Left lung (tissue), 10 donors: ENCODE data around the gene NELFE. TPM values are rescaled to one million over a fixed set of nuclear protein-coding genes. Genes with fewer than 3 reads are reported as not detected.

Source experiments
- ATAC-seq: fragments of 200-7000 bp; cut with Tn5 transposase; one replicate; pipeline ENCODE4 v1.9.1; 2020; ENCODE audit warnings: moderate library complexity
- DNase-seq, 4 donors: peaks; one replicate each; pipeline ENCODE4 v3.0.0-alpha.2; 2013 to 2020
- H3K27ac ChIP-seq, 2 donors: fragments of 200-600 bp; sonication (generic) in 1 of 2; one replicate each; pipeline versions ENCODE4 v1.5.0 to v1.8.0; 2020 to 2021
- H3K27me3 ChIP-seq, 2 donors: fragments of 200-600 bp; sonication (generic) in 1 of 2; one replicate each; pipeline versions ENCODE4 v1.5.0 to v1.8.0; 2020 to 2021
- H3K36me3 ChIP-seq, 2 donors: fragments of 200-600 bp; sonication (generic) in 1 of 2; one replicate each; pipeline versions ENCODE4 v1.5.0 to v1.8.0; 2020 to 2021
- H3K4me1 ChIP-seq, 2 donors: fragments of 200-600 bp; one replicate each; pipeline ENCODE4 v1.8.0; 2021
- H3K4me3 ChIP-seq, 2 donors: fragments of 200-600 bp; sonication (generic) in 1 of 2; one replicate each; pipeline versions ENCODE4 v1.5.0 to v1.8.0; 2020 to 2021; ENCODE audit warnings: mild to moderate bottlenecking in 1 of 2
- H3K9me3 ChIP-seq, 2 donors: fragments of 200-600 bp; sonication (generic) in 1 of 2; one replicate each; pipeline versions ENCODE4 v1.5.0 to v1.8.0; 2020 to 2021
- CTCF ChIP-seq, 2 donors: fragments of 200-600 bp; sonication (generic) in 1 of 2; IDR thresholded peaks; one replicate each; pipeline versions ENCODE4 v1.5.0 to v1.8.0; 2021; ENCODE audit warnings: antibody characterized with exemption in 2 of 2
- intact Hi-C, 2 donors: fragments of 100-400 bp; cut with DNase I; formaldehyde crosslinking; loops; one replicate each; pipeline versions ENCODE4 v1.11.2 to v1.14.2; 2022
- polyA plus RNA-seq, 6 donors: library from polyadenylated mRNA; unstranded; fragments of 120-200 nt; gene quantifications; one replicate each; pipeline ENCODE4 v1.2.1, GENCODE V29; 2013; ENCODE audit not compliant: insufficient read length in 6 of 6
- total RNA-seq, 2 donors: library from RNA; stranded (reverse); fragmentation: NEBNext Ultra II Directional; extraction: Animal tissue kit (Norgen Biotek cat#: 25700); gene quantifications; one replicate each; pipeline ENCODE4 v1.2.1, GENCODE V29; 2021
- donor health status: DM: no; HTN: yes; CAD: no.
- donor health status: DM: no; HTN: no; CAD: no.

NELFE gene
- total and polyA plus RNA-seq, 8 donors: 42.9 to 93.0 (median 81.4) TPM

- Histone ChIP-seq H3K27ac (no peak overlapping the region), H3K4me1 (peaks cover 10 to 24% of the 10 kb centered on the region in 2 donors), H3K4me3 (no peak overlapping the region), H3K36me3 (peaks cover 0 to 66% of the 10 kb centered on the region in 2 donors), H3K9me3 (no peaks in the 10 kb centered on the region), H3K27me3 (no peaks in the 10 kb centered on the region)
- no peak for DNase-seq
- ATAC-seq: no peak
- intact Hi-C loops: no loop called here
- TF ChIP-seq CTCF (IDR thresholded peaks at IDR 0.05): no peak
Observed at GRCh38 chr6:31947864-31948263, 10.9 kb downstream of the NELFE start.

GRCh38 chr6:31947070-31947675, 11.6 kb downstream of the NELFE start:
- no peak for DNase-seq
- TF ChIP-seq CTCF (IDR thresholded peaks at IDR 0.05): no peak
- no peaks in the 10 kb centered on the region for H3K9me3 ChIP-seq
- no peak overlapping the region for H3K27ac ChIP-seq
- peaks cover 0 to 64% of the 10 kb centered on the region in 2 donors for H3K36me3 ChIP-seq
- H3K27me3 ChIP-seq: no peaks in the 10 kb centered on the region
- ATAC-seq: no peak
- intact Hi-C loops: no loop called here
- H3K4me3 ChIP-seq: peak overlapping the region in 1 of 2 donors; percentile 30
- H3K4me1 ChIP-seq: peaks cover 10 to 24% of the 10 kb centered on the region in 2 donors

- no peaks in the 10 kb centered on the region for H3K27me3 ChIP-seq
- peaks cover 0 to 56% of the 10 kb centered on the region in 2 donors for H3K36me3 ChIP-seq
- no peak for TF ChIP-seq CTCF (IDR thresholded peaks at IDR 0.05)
- H3K4me3 ChIP-seq: peak overlapping the region in 1 of 2 donors; percentile 30
- H3K9me3 ChIP-seq: no peaks in the 10 kb centered on the region
- DNase-seq: no peak
- no peak for ATAC-seq
- intact Hi-C loops: no loop called here
- peak overlapping the region; percentile 83 to 88 for H3K27ac ChIP-seq
- H3K4me1 ChIP-seq: peaks cover 10 to 24% of the 10 kb centered on the region in 2 donors
Observed at GRCh38 chr6:31946370-31946885, 12.3 kb downstream of the NELFE start.

- peak; percentile 92 for ATAC-seq
- intact Hi-C loops: no loop called here
- peak within 1 kb of the TSS in 1 of 2 donors; percentile 30 for H3K4me3 ChIP-seq
Observed at GRCh38 chr6:31945507-31946369, 13.0 kb downstream of the NELFE start, which contains the start of gene CFB. Gene CFB, plus strand, starts transcription at chr6:31946095. Its CDS starts 127 bp downstream, at chr6:31946222.

More at GRCh38 chr6:31945507-31946369, 13.0 kb downstream of the NELFE start, which contains the start of gene CFB:
- Histone ChIP-seq H3K9me3 (no peaks in the 10 kb centered on the region), H3K4me1 (peaks cover 10 to 24% of the 10 kb centered on the region in 2 donors), H3K27ac (peak within 1 kb of the TSS; percentile 83 to 88), H3K36me3 (peaks cover 0 to 49% of the 10 kb centered on the region in 2 donors), H3K27me3 (no peaks in the 10 kb centered on the region)
- TF ChIP-seq CTCF (IDR thresholded peaks at IDR 0.05): no peak
- peak in 3 of 4 donors; percentile 19 to 86 (median 80) for DNase-seq
